SK-N-MC (cell line): Measurements from ENCODE around the gene KIF25.

Experiments used
- DNase-seq: peaks from one replicate; pipeline ENCODE4 v3.0.0-alpha.2; 2011; ENCODE audit warnings: low read depth, low spot score
- H3K27ac ChIP-seq: fragments of 200-600 bp; sonication (generic); 2 replicates; pipeline ENCODE4 v1.5.1; 2016; ENCODE audit warnings: mixed run types
- H3K36me3 ChIP-seq: fragments of 200-600 bp; sonication (generic); 2 replicates; pipeline ENCODE4 v1.6.1; 2017; ENCODE audit warnings: antibody characterized with exemption, low read length, mixed read lengths; ENCODE audit not compliant: insufficient read depth
- H3K4me3 ChIP-seq: fragments of 200-600 bp; sonication (generic); 2 replicates; pipeline ENCODE4 v1.5.1; 2016
- H3K9ac ChIP-seq: fragments of 200-600 bp; sonication (generic); 2 replicates; pipeline ENCODE4 v1.8.0; 2017; ENCODE audit warnings: mixed run types, mixed read lengths; ENCODE audit not compliant: insufficient read length
- H3K9me3 ChIP-seq: fragments of 200-600 bp; sonication (generic); 2 replicates; pipeline ENCODE4 v1.6.1; 2017; ENCODE audit warnings: low read depth, mild to moderate bottlenecking, antibody characterized with exemption, low read length, moderate library complexity, mixed read lengths
- EZH2 ChIP-seq: fragments of 200-600 bp; sonication (generic); IDR thresholded peaks from one replicate; pipeline ENCODE4 v1.6.1; 2017; ENCODE audit warnings: antibody characterized with exemption
- FOXP2 ChIP-seq: optimal IDR thresholded peaks from 2 replicates; pipeline ENCODE3; 2011; ENCODE audit warnings: mild to moderate bottlenecking, moderate library complexity; ENCODE audit not compliant: insufficient read depth; ENCODE audit errors: extremely low read length, control extremely low read depth
- POLR2AphosphoS5 ChIP-seq: IDR thresholded peaks from 2 replicates; pipeline ENCODE4 v1.6.1; 2012; ENCODE audit warnings: mild to moderate bottlenecking, low read depth, low read length, borderline replicate concordance

KIF25 gene

GRCh38 chr6:168087436-168088160 lies 90.1 kb downstream of the KIF25 start:
- Histone ChIP-seq H3K4me3 (no peak overlapping the region), H3K9me3 (no peaks in the 10 kb centered on the region), H3K27ac (no peak overlapping the region), H3K9ac (no peak overlapping the region), H3K36me3 (no peaks in the 10 kb centered on the region)
- TF ChIP-seq POLR2AphosphoS5, result no peak
- TF ChIP-seq FOXP2, result no peak
- TF ChIP-seq EZH2, result no peak
- DNase-seq, result no peak

- no peak for DNase-seq
- H3K9me3 ChIP-seq, result no peaks in the 10 kb centered on the region
- no peak overlapping the region for H3K27ac ChIP-seq
- H3K9ac ChIP-seq, result no peak overlapping the region
- H3K4me3 ChIP-seq, result no peak overlapping the region
- H3K36me3 ChIP-seq, result no peaks in the 10 kb centered on the region
- no peak for TF ChIP-seq FOXP2
- no peak for TF ChIP-seq POLR2AphosphoS5
- no peak for TF ChIP-seq EZH2
Observed at GRCh38 chr6:168088161-168089053, 90.9 kb downstream of the KIF25 start.

- TF ChIP-seq POLR2AphosphoS5, result no peak
- TF ChIP-seq FOXP2, result no peak
- no peak for TF ChIP-seq EZH2
- DNase-seq, result no peak
- Histone ChIP-seq H3K27ac (no peak overlapping the region), H3K36me3 (no peaks in the 10 kb centered on the region), H3K9me3 (no peaks in the 10 kb centered on the region), H3K4me3 (no peak overlapping the region), H3K9ac (no peak overlapping the region)
Observed at GRCh38 chr6:168089186-168090063, 92.0 kb downstream of the KIF25 start.

GRCh38 chr6:168090064-168090690 lies 92.7 kb downstream of the KIF25 start:
- TF ChIP-seq EZH2 (no peak), FOXP2 (no peak), POLR2AphosphoS5 (no peak)
- Histone ChIP-seq H3K36me3 (no peaks in the 10 kb centered on the region), H3K9me3 (no peaks in the 10 kb centered on the region), H3K4me3 (no peak overlapping the region), H3K27ac (no peak overlapping the region), H3K9ac (no peak overlapping the region)
- DNase-seq, result no peak

- TF ChIP-seq POLR2AphosphoS5 (no peak), EZH2 (no peak), FOXP2 (no peak)
- Histone ChIP-seq H3K9me3 (no peaks in the 10 kb centered on the region), H3K4me3 (no peak overlapping the region), H3K36me3 (no peaks in the 10 kb centered on the region), H3K27ac (no peak overlapping the region), H3K9ac (no peak overlapping the region)
- no peak for DNase-seq
Observed at GRCh38 chr6:168090706-168091105, 93.2 kb downstream of the KIF25 start.

GRCh38 chr6:168091381-168092264 lies 94.2 kb downstream of the KIF25 start:
- Histone ChIP-seq H3K4me3 (no peak overlapping the region), H3K36me3 (no peaks in the 10 kb centered on the region), H3K9ac (no peak overlapping the region), H3K27ac (no peak overlapping the region), H3K9me3 (no peaks in the 10 kb centered on the region)
- TF ChIP-seq EZH2 (no peak), FOXP2 (no peak), POLR2AphosphoS5 (no peak)
- DNase-seq, result no peak

GRCh38 chr6:168092541-168092940 lies 95.1 kb downstream of the KIF25 start:
- DNase-seq, result no peak
- Histone ChIP-seq H3K4me3 (no peak overlapping the region), H3K36me3 (no peaks in the 10 kb centered on the region), H3K9me3 (no peaks in the 10 kb centered on the region), H3K27ac (no peak overlapping the region), H3K9ac (no peak overlapping the region)
- no peak for TF ChIP-seq FOXP2
- TF ChIP-seq POLR2AphosphoS5, result no peak
- no peak for TF ChIP-seq EZH2
